Activated CD8-positive, alpha-beta memory T cell treated with anti-CD3 and anti-CD28 coated beads, Interleukin-2, amount 10 ng/mL, durations not matched to agents 7 days and 5 days (primary cell): ENCODE data around the gene CTPS2. TPM values are rescaled to one million over a fixed set of nuclear protein-coding genes. Genes with fewer than 3 reads are reported as not detected.

Experiments used
- microRNA-seq: library from miRNA; unstranded; fragments of <30 nt; microRNA quantifications from one replicate; pipeline ENCODE4 v1.2.0, GENCODE V29; 2022
- total RNA-seq, 2 experiments: library from RNA; stranded (reverse); gene quantifications; one replicate each; pipeline ENCODE4 v1.2.3, GENCODE V29; 2021

CTPS2 gene
- total RNA-seq, 2 experiments from 2014 or later, result 5.6 to 6.6 TPM

Small RNAs within 50 kb of the gene (microRNA-seq; reads per million reads assigned to microRNA genes)
- not detected for gene MIR548AM

Other genes starting within 250 kb of the CTPS2 start
- gene S100G, start 62.5 kb downstream of the CTPS2 start, total RNA-seq, result not detected
- gene SYAP1, start 6.9 kb upstream of the CTPS2 start, total RNA-seq, result 10 to 100 TPM; 13.1 to 18.4 TPM
- gene TXLNG, start 73.8 kb upstream of the CTPS2 start, total RNA-seq, result 10 to 100 TPM; 10.2 to 13.2 TPM
- gene RBBP7, start 157.7 kb upstream of the CTPS2 start, total RNA-seq, result 100 to 1,000 TPM; 178 to 193 TPM
- not detected for gene REPS2, start 234.0 kb upstream of the CTPS2 start, total RNA-seq